Esophagus muscularis mucosa (tissue), 4 donors: ENCODE data around the gene DDX47.

Experiments used
- CTCF ChIP-seq, 3 experiments: fragments of 200-600 bp in 2 of 3; fragments of 450-650 bp in 1 of 3; sonication (generic) in 2 of 3; IDR thresholded peaks; one replicate each; pipeline ENCODE4 v1.5.1; 2017 to 2019; ENCODE audit warnings: antibody characterized with exemption in 3 of 3, mild to moderate bottlenecking in 2 of 3, moderate library complexity in 1 of 3
- EP300 ChIP-seq: sonication (generic); formaldehyde crosslinking; IDR thresholded peaks from one replicate; pipeline ENCODE4 v1.6.1; 2017; ENCODE audit warnings: antibody characterized with exemption
- POLR2A ChIP-seq: fragments of 450-650 bp; IDR thresholded peaks from one replicate; pipeline ENCODE4 v1.6.1; 2017; ENCODE audit warnings: antibody characterized with exemption, moderate library complexity, mild to moderate bottlenecking, low read depth

- TF ChIP-seq CTCF (IDR thresholded peaks at IDR 0.05) (no peak), POLR2A (no peak), EP300 (no peak)
These were observed 20.7 kb upstream of the DDX47 start for GRCh38 chr12:12792421-12792820.
